Putamen (tissue), 1 donor: ENCODE measurements around the gene KCNMB1.
"Not testable (repeated sequence)": the region's sequence is repeated elsewhere in the genome, so short reads cannot be mapped to it uniquely, and the experiment has no call there.

Source experiments
- DNase-seq: peaks from one replicate; pipeline ENCODE4 v3.0.0-alpha.2; 2016; ENCODE audit warnings: low spot score

Gene KCNMB1

DNA sequence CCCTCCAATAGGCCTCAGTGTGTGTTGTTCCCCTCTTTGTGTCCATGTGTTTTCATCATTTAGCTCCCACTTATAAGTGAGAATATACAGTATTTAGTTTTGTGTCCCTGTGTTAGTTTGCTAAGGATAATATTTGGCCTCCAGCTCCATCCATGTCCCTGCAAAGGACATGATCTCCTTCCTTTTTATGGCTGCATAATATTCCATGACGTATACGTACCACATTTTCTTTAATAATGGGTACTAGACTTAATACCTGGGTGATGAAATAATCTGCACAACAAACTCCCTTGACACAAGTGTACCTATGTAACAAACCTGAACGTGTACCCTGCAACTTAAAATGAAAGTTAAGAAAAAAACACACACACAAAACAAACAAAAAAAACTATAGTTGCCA lies 12.6 kb downstream of the KCNMB1 start:
- not testable (repeated sequence) for DNase-seq

DNA sequence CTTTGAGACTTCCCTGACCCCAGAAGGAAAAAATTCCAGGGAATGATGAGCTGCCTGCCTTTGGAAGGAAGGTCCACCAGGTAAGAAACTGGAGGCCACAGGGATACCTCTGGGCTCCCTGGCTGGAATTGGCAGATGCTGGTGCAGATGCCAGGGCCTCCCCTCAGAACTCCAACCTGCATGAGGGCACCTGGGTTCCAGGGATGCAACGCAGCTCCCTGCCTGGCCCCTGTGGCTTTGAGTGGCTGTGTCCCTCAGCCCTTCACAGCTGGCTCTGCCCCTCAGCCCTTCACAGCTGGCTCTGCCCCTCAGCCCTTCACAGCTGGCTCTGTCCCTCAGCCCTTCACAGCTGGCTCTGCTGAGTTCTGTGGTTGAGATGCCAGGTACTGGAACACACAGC lies 13.9 kb downstream of the KCNMB1 start:
- DNase-seq: no peak

DNA sequence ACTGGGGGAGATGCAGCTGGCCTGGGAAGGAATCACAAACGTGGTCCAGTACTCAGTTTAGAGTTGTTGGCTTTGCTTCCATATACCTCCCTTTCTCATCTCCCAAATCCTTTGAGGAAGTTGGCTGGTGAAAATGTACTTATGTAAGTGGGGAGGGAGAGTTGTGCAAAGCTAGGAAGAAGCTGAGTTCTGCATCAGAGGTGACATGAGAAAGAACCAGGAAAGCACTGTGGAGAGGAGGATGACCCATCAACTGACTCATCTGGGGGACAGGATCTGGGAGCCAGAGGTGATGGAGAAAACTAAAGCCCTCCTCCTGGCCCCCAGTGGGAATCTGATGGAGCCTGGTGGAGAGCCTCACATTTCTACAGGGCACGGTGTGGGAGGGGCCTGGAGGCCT lies 16.2 kb downstream of the KCNMB1 start:
- no peak for DNase-seq

DNA sequence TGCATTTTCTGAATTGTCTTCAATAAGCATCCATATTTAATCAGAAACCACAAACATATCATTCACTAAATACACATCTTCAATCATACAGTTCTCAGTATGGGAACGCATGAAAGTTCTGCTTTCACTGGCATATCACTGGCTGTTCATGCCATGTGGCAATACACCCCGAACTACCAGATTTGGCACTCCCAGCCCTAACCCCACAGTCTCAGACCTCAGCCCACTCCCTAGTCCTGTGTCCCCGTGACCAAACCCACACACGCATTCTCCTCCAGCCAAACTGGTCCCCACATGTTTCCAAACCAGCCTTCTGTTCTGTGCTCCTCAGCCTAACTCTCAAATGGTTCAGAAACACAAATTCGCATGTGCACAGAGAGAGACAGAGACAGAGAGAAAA lies 20.6 kb downstream of the KCNMB1 start:
- DNase-seq: no peak

DNA sequence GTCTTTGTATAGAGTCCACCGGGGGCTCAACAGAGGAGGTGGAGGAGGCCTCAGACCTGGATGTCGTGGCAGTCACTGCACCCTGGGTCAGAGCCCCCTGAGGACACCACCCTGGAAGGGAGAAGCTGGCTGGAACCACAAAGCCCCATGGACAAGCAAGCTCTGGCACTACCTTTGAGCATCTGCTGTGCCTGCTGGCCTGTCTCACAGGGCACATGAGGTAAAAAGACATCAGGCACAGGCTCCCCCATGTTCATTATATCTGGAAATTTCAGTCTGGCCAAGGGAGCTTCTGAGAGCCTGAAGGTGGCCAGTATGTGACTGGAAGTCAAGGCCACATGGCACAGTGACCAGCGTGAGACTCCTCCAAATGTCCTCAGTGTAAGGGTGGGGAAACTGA lies 22.9 kb downstream of the KCNMB1 start:
- no peak for DNase-seq

DNA sequence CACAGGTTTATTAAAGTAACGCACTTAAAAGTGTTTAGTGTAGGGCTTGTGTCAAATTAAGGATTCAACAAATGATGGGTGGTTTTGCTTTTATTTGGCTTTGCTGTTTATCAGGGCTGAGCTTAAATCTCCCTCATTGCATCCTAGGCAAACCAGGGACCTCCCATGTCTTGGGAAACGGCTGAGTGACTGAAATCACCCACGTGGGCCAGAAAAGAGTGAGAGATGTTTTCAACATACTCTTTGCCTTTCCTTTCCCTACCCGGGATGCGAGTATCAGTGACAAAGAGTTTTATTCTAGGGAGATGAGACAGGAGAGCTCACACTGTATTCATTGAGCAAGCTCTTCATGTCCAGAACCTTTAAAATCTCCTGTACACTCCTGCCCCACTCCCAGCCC lies 23.3 kb downstream of the KCNMB1 start:
- DNase-seq: no peak

DNA sequence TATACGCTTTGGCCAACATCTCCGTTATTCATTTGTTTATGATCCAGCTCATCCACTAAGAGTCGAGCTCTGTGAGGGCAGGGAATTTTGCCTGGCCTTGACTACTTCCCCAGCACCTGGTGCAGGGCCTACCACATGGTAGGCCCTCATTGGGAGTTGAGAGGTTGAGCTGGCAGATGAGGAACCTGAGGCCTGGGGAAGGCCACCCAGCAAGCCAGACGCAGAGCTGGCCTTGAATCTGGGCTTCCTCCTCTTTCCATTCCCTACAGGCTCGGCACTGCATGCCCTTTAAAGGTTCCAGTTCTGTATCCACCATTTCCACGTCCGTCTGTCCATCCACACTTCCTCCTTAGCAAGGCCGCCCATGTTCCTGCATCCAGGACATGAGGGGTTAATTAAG lies 24.2 kb downstream of the KCNMB1 start:
- no peak for DNase-seq

DNA sequence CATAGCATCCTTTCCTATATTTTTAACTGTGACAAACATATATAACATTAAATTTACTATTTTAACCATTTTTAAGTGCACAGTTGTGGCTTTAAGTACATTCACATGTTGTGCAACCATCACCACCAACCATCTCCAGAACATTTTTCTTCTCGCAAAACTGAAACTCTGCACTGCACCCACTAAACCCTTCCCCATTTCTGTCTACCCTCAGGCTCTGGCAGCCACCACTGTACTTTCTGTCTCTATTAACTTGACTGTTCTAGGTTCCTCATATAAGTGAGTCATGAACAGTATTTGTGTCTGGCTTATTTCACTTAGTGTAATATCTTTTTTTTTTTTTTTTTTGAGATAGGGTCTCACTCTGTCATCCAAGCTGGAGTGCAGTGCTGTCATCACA lies 25.5 kb downstream of the KCNMB1 start:
- no peak for DNase-seq

DNA sequence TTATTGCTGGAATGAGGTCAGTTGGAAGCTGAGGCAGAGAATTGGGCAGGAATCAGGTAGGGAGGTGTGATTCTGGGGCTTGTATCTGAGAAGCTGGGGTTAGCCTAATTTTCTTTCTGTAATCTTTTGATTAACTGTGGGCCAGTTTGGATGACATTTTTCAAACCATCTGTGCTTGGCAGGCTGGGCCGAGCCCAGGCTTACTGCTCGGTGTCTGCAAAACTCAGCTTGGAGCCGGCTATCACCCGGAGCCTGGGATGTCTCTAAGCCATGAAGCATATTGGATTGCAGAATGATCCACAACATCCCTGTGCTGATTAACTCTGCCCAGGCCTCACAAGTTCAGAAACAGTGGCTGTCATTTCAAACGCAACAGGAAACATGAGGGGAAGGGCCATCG lies 26.5 kb downstream of the KCNMB1 start:
- DNase-seq: no peak

DNA sequence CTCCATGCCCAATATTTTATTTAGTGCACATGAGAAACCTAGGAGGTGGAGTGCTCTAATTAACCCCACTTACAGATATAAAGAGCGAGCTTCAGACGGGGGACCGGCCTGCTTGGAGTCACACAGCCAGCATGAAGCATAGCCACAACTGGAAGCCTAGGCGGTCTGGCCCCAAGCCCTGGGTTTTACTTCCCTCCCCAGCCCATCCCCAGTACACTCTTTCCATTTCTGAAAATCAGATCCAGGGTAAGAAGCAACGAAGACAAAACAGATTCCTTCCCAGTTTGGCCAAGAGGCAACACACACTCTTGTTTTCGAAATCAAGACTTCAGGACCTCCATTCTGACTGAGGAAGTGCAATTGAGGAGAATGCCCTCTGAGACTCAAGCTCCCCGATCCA lies 27.1 kb downstream of the KCNMB1 start:
- DNase-seq: peak; percentile 20

DNA sequence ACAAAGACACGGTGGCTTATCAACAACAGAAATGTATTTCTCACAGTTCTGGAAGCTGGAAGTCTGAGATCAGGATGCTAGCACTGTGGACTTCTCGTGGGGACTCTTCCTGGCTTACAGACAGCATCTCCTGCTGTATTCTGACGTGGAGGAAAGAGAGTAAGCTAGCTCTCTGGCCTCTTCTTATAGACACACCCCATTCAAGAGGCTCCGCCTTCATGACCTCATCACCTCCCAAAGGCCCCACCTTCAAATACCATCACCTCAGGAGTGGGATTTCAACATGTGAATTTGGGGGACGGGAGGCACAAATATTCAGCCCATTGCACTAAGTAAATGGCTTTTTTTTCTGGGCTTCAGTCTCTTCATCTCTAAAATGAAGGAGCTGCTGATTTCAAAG lies 27.6 kb downstream of the KCNMB1 start:
- DNase-seq: no peak

DNA sequence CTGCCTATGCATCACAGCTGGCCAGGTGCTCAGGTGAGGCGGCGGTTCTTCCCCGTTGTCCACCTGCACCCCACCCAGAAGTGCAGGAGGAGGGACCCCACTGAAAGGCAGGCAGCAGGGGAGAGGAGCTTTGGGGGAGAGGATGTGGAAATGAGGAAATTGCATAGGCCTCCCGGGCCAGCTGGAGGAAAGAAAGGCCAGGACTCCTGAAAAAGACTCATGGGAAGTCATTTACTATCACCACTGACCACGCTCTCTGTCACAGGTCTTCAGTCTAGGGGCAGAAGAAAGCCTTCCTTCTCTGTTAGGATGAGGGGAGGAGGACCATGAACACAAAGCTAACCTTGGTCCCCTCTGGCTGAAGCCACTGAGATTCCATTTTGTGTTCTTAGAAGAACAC lies 28.1 kb downstream of the KCNMB1 start:
- DNase-seq: no peak

DNA sequence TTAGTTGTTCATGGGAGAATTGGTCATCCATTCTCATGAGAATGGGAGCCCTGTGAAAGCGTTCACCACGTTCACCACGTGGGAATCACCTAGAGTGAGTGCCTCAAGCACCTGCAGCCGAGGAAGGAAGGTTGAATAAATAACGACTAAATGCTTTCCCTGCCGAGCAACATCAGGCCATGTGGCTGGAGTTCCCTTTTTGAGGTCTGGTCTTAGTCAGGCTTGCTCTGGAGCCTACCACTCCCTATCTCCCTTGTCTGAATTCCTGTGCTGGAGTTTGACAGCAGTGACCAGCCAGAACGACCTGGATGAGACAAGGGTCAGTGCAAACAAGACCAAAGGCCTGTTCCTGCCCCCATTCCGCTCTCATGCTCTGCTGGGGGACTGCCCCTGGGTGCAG lies 28.5 kb downstream of the KCNMB1 start:
- DNase-seq: no peak

DNA sequence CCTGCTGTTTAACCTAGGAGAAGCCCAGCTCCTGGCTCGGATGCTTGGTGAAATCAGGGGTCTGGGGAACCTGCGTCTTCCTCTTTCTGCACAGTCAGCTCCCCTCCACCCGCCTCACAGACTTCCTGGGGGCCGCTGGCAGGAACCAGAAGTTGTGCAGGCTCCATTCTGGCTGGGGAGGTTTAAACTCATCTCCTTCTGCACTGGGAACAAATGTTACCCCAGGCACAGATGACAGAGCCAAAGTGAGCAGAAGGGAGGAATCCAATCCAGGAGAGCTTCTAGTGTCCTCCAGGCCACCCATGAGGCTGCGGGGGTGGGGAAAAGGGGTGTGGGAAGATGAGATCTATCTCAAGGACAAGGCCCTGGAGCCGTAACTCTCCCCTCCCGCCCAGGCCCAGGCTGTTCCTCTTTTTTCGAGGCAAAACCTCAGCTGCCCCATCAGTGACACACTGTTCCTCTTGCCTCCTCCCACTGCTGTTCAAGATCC lies 31.2 kb downstream of the KCNMB1 start:
- DNase-seq: peak; percentile 44

DNA sequence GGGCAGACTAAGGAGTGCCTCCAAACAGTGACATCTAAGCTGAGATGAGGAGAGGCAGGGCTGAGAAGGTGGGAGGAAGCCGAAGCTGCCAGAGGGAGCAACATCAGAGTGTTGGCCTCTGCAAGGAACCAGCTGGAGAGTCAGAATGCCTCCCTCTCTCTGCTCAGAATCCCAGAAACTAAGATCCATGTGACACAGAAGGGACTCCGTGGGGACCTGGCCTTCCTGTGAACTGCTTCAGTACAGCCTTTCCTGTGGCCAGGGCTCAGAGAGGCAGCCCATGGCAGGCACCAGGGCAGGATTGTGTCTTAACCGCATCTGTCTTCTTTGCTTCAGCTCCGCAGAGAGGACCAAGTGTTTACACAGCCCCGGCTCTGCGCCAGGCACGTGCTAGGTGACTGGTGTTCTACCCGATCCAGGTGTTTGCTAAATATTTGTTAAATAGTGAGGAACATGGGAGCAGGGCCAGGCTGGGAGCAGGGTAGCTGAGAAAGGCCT lies 33.5 kb downstream of the KCNMB1 start:
- no peak for DNase-seq

DNA sequence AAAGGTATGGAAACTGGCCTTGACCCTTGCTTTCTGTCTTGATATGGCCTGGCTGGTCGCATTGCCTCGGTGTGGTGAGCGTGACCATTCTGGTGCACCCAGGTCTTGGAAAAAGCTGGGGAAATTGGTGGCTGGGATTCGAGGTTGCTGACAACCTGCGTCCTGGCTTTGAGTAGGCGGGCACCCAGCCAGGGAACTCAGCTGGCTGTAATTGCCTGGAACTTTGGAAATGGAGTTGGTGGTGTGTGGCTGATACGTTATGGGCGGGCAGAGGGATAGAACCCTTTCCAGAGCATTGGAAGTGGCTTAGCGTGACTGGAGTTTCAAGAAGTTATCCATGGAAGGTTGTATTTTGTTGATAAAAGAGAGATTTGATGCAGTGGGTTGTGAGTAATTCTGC lies 35.2 kb downstream of the KCNMB1 start:
- no peak for DNase-seq

DNA sequence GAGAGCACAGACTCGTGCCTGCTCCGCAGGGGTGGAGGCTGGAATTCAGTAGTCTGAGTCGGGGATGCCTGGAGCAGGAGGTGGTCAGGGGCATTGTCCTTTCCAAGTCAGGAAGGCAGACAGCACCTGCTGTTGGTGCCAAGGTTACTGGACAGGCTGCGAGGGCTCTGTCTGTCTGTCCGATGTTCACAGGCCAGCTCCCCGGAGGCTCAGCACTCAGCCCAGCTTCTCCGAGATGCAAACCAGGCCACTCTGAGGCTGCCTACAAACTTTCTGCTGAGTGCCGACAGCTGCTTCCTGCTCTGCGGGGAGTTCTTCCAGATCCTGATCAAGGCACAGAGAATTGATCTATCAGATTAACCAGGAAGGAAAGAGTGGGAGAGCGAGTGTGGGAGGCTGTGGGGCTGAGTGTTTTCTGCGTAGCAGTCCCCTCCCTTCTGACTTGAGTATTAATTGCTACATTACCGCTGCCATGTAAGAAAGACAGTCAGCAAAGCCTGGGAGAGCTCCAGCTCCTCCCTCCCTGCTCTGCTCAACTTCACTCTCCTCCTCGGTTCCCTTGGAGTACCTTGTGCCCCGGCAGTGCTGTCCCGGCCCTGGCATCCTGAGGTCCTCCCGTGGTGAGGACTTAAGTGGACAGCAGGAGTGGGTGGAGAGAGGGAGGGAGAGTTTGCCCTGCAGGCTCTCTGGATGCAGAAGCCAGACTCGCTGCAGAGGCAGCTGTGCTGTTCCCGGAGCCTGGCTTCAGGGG lies 36.0 kb downstream of the KCNMB1 start:
- no peak for DNase-seq

DNA sequence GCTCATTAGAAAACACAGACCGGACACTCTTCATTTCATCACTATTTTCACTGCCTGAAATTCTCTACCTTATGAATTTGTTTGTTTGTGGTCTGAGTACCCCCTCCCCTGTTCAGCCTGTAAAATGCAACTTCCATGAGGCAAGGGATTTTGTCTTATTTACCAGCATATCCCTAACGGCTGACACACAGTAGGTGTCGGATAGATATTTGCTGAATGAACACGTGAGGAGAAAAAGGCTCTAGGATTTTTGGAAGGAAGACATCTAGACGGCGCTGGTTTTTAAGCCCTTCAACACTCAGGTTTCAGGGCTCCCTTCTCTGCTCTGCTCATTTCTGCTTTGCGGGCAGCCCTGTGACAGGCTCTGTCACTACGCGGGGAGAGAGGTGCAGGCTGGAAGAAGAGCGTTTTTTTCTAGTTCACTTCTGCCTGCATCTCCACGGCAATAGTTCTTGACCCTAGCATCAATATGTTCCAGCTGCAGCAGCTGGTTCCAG lies 41.0 kb downstream of the KCNMB1 start:
- DNase-seq: no peak

DNA sequence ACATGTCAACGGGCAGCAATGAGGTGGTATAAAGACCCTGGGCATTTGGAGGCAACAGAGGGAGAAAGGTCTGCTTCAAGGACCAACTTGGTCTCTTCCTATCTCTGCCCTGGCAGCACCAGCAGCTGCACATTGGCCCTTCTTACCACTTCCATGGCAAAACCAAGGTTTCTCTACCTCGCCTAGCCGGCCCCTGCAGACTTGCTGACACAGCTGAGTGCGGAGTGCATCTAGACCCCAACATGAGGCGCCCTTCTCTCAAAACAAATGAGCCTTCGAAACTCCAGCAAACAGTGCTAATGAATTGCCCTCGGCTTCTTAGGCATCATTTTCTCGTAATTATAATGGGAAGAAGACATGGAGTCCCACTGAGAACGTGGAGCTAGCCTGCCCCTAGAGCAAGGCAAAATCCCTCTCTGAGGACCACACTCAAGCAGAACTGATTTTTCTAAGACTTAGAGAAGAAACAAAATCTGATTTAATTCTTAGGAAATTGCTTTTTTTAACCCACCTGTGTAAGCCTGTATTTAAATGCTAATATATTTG lies 42.1 kb downstream of the KCNMB1 start:
- DNase-seq: no peak

DNA sequence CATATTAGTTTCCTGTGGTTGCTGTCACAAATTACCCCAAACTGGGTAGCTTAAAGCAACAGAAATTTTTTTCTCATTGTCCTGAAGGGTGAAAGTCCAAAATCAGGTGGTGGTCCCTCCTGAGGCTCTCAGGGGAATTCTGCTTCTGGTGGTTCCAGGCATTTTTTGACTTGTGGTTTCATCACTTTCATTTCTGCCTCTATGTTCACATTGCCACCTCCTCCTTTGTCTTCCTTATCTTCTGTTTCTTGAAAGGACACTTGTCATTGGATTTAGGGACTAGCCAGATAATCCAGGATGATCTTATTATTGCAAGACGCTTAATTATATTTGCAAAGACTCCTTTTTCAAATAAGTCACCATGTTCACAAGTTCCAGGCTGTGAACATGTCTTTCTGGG lies 43.2 kb downstream of the KCNMB1 start:
- no peak for DNase-seq

DNA sequence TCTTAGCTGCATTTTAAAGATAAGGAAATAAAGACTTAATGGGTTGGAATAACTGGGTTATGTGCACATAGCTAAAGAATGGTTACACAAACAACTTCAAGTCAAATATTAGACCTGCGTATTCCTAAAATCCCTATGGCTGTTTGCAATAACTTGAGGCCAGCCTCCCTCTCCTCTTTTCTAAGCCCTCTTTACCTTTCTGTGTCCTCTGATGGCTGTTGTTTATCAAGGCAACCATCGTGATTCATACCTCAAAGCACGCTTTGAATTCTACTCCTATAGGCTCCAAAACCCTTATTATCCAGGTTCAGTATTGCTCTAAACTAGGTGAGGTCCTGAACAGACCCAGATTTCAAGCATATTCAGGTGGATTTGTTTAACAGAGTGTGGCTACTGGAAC lies 46.0 kb downstream of the KCNMB1 start:
- no peak for DNase-seq

DNA sequence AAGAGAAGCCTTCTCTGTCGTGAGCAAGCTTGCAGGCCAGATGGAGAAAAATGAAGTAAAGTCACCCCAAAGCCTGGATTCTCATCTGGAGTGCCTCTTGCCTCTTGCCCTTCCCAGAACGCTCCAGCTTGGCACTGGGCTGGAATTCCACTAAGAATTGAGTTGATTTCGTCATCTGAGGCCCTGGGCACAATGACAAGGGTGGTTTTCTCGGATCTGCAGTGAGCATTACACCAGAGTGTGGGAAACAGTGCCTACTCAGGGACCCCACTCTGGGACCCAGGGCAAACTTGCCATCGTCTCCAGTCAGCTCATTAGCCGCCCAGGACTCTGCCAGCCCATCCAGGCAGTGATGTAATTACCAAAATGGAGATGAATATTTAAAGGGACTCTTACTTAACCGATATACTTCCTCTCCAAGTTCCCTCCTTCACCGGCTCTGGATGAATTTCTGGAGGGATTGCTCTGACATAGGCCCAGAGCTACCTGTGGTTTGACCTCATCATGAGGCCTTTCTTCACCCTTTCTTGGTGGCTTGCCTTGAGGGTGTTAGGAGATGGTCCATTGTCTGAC lies 46.9 kb downstream of the KCNMB1 start:
- DNase-seq: no peak

DNA sequence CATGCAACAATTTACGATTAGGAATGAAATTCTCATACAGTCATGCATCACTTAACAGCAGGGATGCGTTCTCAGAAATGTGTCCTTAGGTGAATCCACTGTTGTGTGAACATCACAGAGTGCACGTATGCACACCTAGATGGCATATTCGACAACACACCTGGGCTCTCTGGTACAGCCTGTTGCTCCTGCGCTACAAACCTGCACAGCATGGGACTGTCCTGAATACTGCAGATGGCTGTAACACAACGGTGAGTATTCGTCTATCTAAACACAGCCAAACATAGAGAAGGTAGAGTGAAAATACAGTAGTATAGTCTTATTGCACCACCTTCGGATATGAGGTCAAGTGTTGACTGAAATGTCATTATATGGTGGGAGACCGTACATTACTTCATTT lies 47.6 kb downstream of the KCNMB1 start:
- DNase-seq: no peak
